AG04449 (cell line): Measurements from ENCODE around the gene IMPDH2.
A peak's percentile ranks its signal among the peaks of the same experiment; 100 is the strongest.

Experiments
- CTCF ChIA-PET: fragments of 350-600 bp; formaldehyde crosslinking; extraction: SDS; loops from one replicate; lab custom pipeline; 2021; ENCODE audit warnings: antibody characterized with exemption; lab: Yijun Ruan, JAX
- POLR2A ChIA-PET: fragments of 400-600, 350-600 bp; formaldehyde crosslinking; extraction: SDS; loops from one replicate; lab custom pipeline; 2020; ENCODE audit warnings: antibody characterized with exemption, inconsistent platforms; lab: Yijun Ruan, JAX
- DNase-seq: peaks from one replicate; pipeline ENCODE4 v3.0.0-alpha.2; 2010; ENCODE audit warnings: low read depth, low spot score
- H3K4me3 ChIP-seq: 2 replicates; pipeline ENCODE4 v1.5.1; 2011; ENCODE audit warnings: low read depth, mild to moderate bottlenecking, control low read depth, low read length
- CTCF ChIP-seq: IDR thresholded peaks from one replicate; pipeline ENCODE4 v1.5.1; 2011; ENCODE audit warnings: mild to moderate bottlenecking, moderate library complexity, low read length, control low read depth, inconsistent platforms; ENCODE audit not compliant: insufficient read depth; ENCODE audit errors: missing control alignments

IMPDH2 gene

GRCh38 chr3:49007068-49007770 lies 22.0 kb downstream of the IMPDH2 start, which contains the start of gene WDR6:
WDR6 (plus strand) TSS chr3:49007391; CDS start chr3:49007432, 41 bp downstream.
- POLR2A ChIA-PET, result interaction anchor here (0.6 to 3.8 kb wide), 12 partner anchors 10 to 137 kb away, joined by 3 to 70 read pairs (median 8); partner anchors contain the start of genes ARIH2, DALRD3, IMPDH2 and NDUFAF3
- peak; percentile 44 for TF ChIP-seq CTCF
- H3K4me3 ChIP-seq, result peak within 1 kb of the TSS; percentile 97
- peak; percentile 83 for DNase-seq
- CTCF ChIA-PET, result interaction anchor here (0.9 to 6.7 kb wide), 8 partner anchors 11 to 268 kb away, joined by 3 to 95 read pairs (median 10); partner anchors contain the start of genes DALRD3, NDUFAF3 and P4HTM

- no peak for DNase-seq
- ChIA-PET POLR2A (interaction anchor here (0.6 to 3.8 kb wide), 11 partner anchors 11 to 88 kb away, joined by 3 to 70 read pairs (median 8); partner anchors contain the start of genes ARIH2, DALRD3, IMPDH2 and NDUFAF3), CTCF (interaction anchor here (0.9 to 6.7 kb wide), 7 partner anchors 10 to 268 kb away, joined by 3 to 95 read pairs (median 13); partner anchors contain the start of genes DALRD3, NDUFAF3 and P4HTM)
- no peak for TF ChIP-seq CTCF
- H3K4me3 ChIP-seq, result peak overlapping the region; percentile 97
These were observed 22.7 kb downstream of the IMPDH2 start for GRCh38 chr3:49006408-49007067.

GRCh38 chr3:49005998-49006397 lies 23.2 kb downstream of the IMPDH2 start:
- ChIA-PET POLR2A (interaction anchor here (0.6 to 3.8 kb wide), 5 partner anchors 11 to 88 kb away, joined by 3 to 70 read pairs (median 33); partner anchors contain the start of genes DALRD3, NDUFAF3, P4HTM and QRICH1), CTCF (interaction anchor here (2.5 to 6.7 kb wide), 4 partner anchors 10 to 18 kb away, joined by 13 to 95 read pairs (median 38); partner anchors contain the start of genes DALRD3, NDUFAF3 and P4HTM)
- H3K4me3 ChIP-seq, result peak overlapping the region; percentile 97

GRCh38 chr3:49005303-49005680 lies 23.9 kb downstream of the IMPDH2 start:
- H3K4me3 ChIP-seq, result no peak overlapping the region
- no peak for TF ChIP-seq CTCF
- no peak for DNase-seq
- ChIA-PET CTCF (interaction anchor here (0.9 to 6.7 kb wide), 2 partner anchors 14 kb away, joined by 4 to 95 read pairs; partner anchors contain the start of genes DALRD3 and NDUFAF3), POLR2A (interaction anchor here (1.1 to 3.4 kb wide), 2 partner anchors 15 to 89 kb away, joined by 3 to 33 read pairs; partner anchors contain the start of genes P4HTM and QRICH1)

More at GRCh38 chr3:49005998-49006397, 23.2 kb downstream of the IMPDH2 start:
- DNase-seq, result no peak
- no peak for TF ChIP-seq CTCF

- CTCF ChIA-PET, result interaction anchor here (0.9 to 6.7 kb wide), 3 partner anchors 13 to 16 kb away, joined by 4 to 95 read pairs (median 21); partner anchors contain the start of genes DALRD3 and NDUFAF3
- TF ChIP-seq CTCF, result no peak
- POLR2A ChIA-PET, result interaction anchor here (1.1 to 3.4 kb wide), 2 partner anchors 14 to 90 kb away, joined by 3 to 33 read pairs; partner anchors contain the start of genes P4HTM and QRICH1
- H3K4me3 ChIP-seq, result no peak overlapping the region
- no peak for DNase-seq
These were observed 24.6 kb downstream of the IMPDH2 start for GRCh38 chr3:49004352-49005302.
